22Rv1 (cell line): ENCODE results near the gene SAMD13.

Source experiments
- ZFX ChIP-seq: fragments of 450-650 bp; IDR thresholded peaks from 2 replicates; pipeline ENCODE4 v1.6.1; 2017; ENCODE audit warnings: antibody characterized with exemption, borderline replicate concordance
- TF ChIP-seq, protein P1 (sequence below): fragments of 450-650 bp; IDR thresholded peaks from 2 replicates; pipeline ENCODE4 v1.5.1; 2017; ENCODE audit warnings: mild to moderate bottlenecking

DNA sequence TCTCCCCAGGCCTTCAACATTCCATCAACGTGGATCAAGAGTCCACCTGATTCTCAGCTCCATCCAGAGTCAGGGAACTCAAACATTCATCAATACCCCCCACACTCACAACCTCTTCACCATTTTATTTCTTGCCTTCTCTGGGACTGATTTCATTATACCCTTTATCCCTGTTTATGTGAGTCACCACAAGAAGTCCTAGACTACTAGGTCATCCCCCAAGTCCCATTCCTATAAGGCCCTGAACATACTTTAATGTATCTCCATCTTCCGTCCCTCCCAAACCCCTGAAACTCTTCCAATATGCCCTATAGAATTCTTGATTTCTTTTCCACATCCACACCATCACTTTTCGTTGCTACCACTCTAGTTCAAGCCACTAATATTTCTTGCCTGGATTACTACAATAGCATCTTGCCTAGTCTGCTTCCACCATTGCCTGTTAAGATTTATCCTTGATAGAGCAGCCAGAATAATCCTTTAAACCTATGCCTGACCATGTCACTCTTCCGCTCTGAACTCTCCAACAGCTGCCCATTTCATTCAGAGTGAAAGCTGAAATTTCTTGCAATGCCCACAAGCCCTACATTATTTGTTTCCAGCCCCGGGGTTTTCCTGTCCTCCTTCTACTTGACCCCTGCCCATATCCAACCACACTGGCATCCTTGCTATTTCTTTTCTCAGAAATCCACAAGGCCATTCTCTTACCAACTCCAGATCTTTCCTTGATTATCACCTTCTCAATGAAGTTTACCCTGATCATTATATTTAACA lies 9.4 kb upstream of the SAMD13 start:
- TF ChIP-seq, protein P1, sequence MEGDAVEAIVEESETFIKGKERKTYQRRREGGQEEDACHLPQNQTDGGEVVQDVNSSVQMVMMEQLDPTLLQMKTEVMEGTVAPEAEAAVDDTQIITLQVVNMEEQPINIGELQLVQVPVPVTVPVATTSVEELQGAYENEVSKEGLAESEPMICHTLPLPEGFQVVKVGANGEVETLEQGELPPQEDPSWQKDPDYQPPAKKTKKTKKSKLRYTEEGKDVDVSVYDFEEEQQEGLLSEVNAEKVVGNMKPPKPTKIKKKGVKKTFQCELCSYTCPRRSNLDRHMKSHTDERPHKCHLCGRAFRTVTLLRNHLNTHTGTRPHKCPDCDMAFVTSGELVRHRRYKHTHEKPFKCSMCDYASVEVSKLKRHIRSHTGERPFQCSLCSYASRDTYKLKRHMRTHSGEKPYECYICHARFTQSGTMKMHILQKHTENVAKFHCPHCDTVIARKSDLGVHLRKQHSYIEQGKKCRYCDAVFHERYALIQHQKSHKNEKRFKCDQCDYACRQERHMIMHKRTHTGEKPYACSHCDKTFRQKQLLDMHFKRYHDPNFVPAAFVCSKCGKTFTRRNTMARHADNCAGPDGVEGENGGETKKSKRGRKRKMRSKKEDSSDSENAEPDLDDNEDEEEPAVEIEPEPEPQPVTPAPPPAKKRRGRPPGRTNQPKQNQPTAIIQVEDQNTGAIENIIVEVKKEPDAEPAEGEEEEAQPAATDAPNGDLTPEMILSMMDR, result no peak
- no peak for TF ChIP-seq ZFX
